Thoracic aorta (tissue), 2 donors: ENCODE results near the gene PCNT. TPM values are rescaled to one million over a fixed set of nuclear protein-coding genes. Genes with fewer than 3 reads are reported as not detected.

Source experiments
- ATAC-seq: fragments of 150-250 bp; one replicate; pipeline ENCODE4 v1.8.0; 2017; ENCODE audit warnings: low read depth; ENCODE audit not compliant: insufficient number of reproducible peaks, low FRiP score
- DNase-seq: peaks from one replicate; pipeline ENCODE4 v3.0.0-alpha.2; 2020; ENCODE audit warnings: low spot score
- H3K27ac ChIP-seq, 2 donors: fragments of 200-600 bp; sonication (generic); 1 replicate in 1 of 2; 2 replicates in 1 of 2; pipeline ENCODE4 v1.5.1; 2016; ENCODE audit warnings: mild to moderate bottlenecking in 2 of 2, moderate library complexity in 2 of 2
- H3K27me3 ChIP-seq: fragments of 200-600 bp; sonication (generic); replicated peaks from 2 replicates; pipeline ENCODE4 v1.6.0; 2016; ENCODE audit warnings: mild to moderate bottlenecking; ENCODE audit not compliant: insufficient read depth
- H3K36me3 ChIP-seq: fragments of 200-600 bp; sonication (generic); one replicate; pipeline ENCODE4 v1.5.1; 2016
- H3K4me1 ChIP-seq, 2 donors: fragments of 200-600 bp; sonication (generic); 1 replicate in 1 of 2; 2 replicates in 1 of 2; pipeline versions ENCODE4 v1.5.1 to v1.6.0; 2016; ENCODE audit warnings: low read depth in 2 of 2, mild to moderate bottlenecking in 1 of 2; ENCODE audit not compliant: control insufficient read depth in 1 of 2
- H3K4me3 ChIP-seq: fragments of 200-600 bp; sonication (generic); 2 replicates; pipeline ENCODE4 v1.5.1; 2016; ENCODE audit warnings: mild to moderate bottlenecking
- H3K9me3 ChIP-seq: fragments of 200-600 bp; sonication (generic); 2 replicates; pipeline ENCODE4 v1.5.1; 2016
- total RNA-seq, 2 donors: library from RNA; depleted of rRNA; stranded (reverse); fragments of >200 nt; gene quantifications; one replicate each; pipeline versions ENCODE4 v1.1.0 to v1.2.3, GENCODE V29; 2016
- TF ChIP-seq, protein P1 (sequence below): fragments of 200-600 bp; sonication (generic); IDR thresholded peaks from one replicate; pipeline ENCODE4 v1.5.1; 2019; ENCODE audit warnings: antibody characterized with exemption

The PCNT gene
- total RNA-seq, 2 donors from 2014 or later = 46.8 to 51.4 TPM

- no peak overlapping the region for H3K27ac ChIP-seq
- no peaks in the 10 kb centered on the region for H3K4me1 ChIP-seq
- ATAC-seq (no peak), DNase-seq (no peak)
- peaks cover 25% of the 10 kb centered on the region for H3K36me3 ChIP-seq
- H3K4me3 ChIP-seq = no peak overlapping the region
- H3K27me3 ChIP-seq = no peaks in the 10 kb centered on the region
- TF ChIP-seq, protein P1, sequence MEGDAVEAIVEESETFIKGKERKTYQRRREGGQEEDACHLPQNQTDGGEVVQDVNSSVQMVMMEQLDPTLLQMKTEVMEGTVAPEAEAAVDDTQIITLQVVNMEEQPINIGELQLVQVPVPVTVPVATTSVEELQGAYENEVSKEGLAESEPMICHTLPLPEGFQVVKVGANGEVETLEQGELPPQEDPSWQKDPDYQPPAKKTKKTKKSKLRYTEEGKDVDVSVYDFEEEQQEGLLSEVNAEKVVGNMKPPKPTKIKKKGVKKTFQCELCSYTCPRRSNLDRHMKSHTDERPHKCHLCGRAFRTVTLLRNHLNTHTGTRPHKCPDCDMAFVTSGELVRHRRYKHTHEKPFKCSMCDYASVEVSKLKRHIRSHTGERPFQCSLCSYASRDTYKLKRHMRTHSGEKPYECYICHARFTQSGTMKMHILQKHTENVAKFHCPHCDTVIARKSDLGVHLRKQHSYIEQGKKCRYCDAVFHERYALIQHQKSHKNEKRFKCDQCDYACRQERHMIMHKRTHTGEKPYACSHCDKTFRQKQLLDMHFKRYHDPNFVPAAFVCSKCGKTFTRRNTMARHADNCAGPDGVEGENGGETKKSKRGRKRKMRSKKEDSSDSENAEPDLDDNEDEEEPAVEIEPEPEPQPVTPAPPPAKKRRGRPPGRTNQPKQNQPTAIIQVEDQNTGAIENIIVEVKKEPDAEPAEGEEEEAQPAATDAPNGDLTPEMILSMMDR = no peak
- no peaks in the 10 kb centered on the region for H3K9me3 ChIP-seq
Observed at GRCh38 chr21:46421191-46421750, 97.3 kb downstream of the PCNT start.

DNA sequence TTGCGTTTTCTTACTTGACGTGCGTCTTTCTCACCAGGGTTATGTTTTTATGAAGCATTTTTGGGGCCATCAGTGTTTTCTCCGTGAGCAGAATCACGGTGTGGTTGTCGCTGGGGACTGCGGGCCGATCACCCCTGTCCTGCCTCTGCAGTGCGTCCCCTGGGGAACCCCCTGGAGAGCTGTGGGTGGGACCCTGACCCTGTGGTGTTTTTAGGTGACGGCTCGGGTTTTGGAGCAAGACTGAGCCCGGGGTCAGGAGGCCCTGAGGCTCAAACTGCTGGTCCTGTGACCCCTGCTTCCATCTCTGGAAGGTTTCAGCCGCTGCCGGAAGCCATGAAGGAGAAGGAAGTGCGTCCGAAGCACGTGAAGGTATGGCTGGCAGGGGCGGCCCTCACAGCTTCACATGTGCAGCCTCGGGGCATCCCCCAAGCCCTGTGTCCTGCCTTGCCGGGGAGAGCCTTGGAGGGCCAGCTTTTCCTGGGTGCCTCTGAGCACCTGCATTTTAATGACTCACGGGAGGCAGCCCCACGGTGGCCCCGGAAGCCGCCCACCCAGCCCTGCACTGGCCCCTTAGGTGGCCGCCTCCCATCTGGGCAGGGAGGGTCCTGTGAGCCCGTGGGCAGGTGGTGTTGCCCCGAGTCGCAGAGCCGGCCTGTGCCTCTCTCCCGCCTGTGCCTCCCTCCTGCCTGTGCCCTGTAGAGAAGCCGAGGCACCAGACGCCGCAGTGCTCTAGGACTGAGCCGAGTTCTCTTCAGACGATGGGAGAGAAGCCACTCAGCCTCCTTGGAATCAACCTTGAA lies 98.0 kb downstream of the PCNT start:
- TF ChIP-seq, protein P1 = no peak
- ATAC-seq = no peak
- no peak overlapping the region for H3K4me3 ChIP-seq
- no peaks in the 10 kb centered on the region for H3K27me3 ChIP-seq
- no peaks in the 10 kb centered on the region for H3K9me3 ChIP-seq
- peaks cover 23% of the 10 kb centered on the region for H3K36me3 ChIP-seq
- no peak for DNase-seq
- H3K4me1 ChIP-seq = no peaks in the 10 kb centered on the region
- H3K27ac ChIP-seq = no peak overlapping the region

DNA sequence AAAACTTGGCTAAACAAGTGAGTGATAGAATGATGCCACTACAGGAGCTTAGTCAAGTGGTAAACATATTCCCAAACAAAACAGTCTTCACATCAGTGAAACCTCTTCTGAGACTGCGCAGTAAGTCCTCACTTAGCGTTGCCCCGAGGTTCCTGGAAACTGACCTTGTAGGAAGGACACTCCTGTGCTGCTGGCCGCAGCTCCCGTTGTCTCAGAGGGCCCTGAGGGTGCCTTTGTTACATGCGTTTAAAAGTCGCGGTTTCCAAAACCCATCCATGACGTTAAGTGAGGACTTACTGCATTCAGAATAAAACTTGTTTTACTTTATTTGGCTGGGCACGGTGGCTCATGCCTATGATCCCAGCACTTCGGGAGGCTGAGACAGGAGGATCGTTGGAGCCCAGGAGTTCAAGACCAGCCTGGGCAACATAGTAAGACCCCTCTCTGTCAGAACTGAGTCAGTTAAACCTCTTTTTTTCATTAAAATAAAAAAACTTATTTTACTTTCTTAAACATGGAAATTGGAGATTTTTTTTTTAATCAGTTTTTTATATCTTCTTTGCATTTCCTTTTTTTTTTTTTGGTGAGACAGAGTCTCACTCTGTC lies 98.8 kb downstream of the PCNT start:
- H3K36me3 ChIP-seq = peaks cover 28% of the 10 kb centered on the region
- TF ChIP-seq, protein P1 = no peak
- DNase-seq (no peak), ATAC-seq (no peak)
- no peak overlapping the region for H3K27ac ChIP-seq
- no peak overlapping the region for H3K4me3 ChIP-seq
- no peaks in the 10 kb centered on the region for H3K4me1 ChIP-seq
- H3K27me3 ChIP-seq = no peaks in the 10 kb centered on the region
- no peaks in the 10 kb centered on the region for H3K9me3 ChIP-seq

- no peaks in the 10 kb centered on the region for H3K27me3 ChIP-seq
- no peaks in the 10 kb centered on the region for H3K4me1 ChIP-seq
- TF ChIP-seq, protein P1 = no peak
- DNase-seq = no peak
- no peak for ATAC-seq
- H3K4me3 ChIP-seq = no peak overlapping the region
- H3K27ac ChIP-seq = no peak overlapping the region
- H3K9me3 ChIP-seq = no peaks in the 10 kb centered on the region
- H3K36me3 ChIP-seq = peaks cover 31% of the 10 kb centered on the region
Observed at GRCh38 chr21:46423546-46424038, 99.6 kb downstream of the PCNT start.

- Histone ChIP-seq H3K4me3 (no peak overlapping the region), H3K27me3 (no peaks in the 10 kb centered on the region), H3K27ac (no peak overlapping the region), H3K4me1 (no peaks in the 10 kb centered on the region), H3K36me3 (peaks cover 33% of the 10 kb centered on the region), H3K9me3 (no peaks in the 10 kb centered on the region)
- no peak for ATAC-seq
- DNase-seq = no peak
- TF ChIP-seq, protein P1 = no peak
Observed at GRCh38 chr21:46424039-46424591, 100.2 kb downstream of the PCNT start.
